HG02571 (cell line): ENCODE measurements around the gene GRIN3B.

ENCODE experiments used
- ATAC-seq: cut with Tn5 transposase; IDR thresholded peaks from one replicate; pipeline ENCODE4 v1.9.1; 2021; ENCODE audit warnings: mild to moderate bottlenecking, moderate library complexity; ENCODE audit not compliant: unreplicated experiment

Gene GRIN3B

GRCh38 chr19:1055886-1056620, 55.8 kb downstream of the GRIN3B start:
- no peak for ATAC-seq

GRCh38 chr19:1057176-1057855, 57.1 kb downstream of the GRIN3B start:
- no peak for ATAC-seq

- no peak for ATAC-seq
Measured at GRCh38 chr19:1058112-1058511, 57.9 kb downstream of the GRIN3B start.
